GM06990 (cell line): Measurements from ENCODE around the gene PEX6.

Experiments used
- DNase-seq: peaks from one replicate; pipeline ENCODE4 v3.0.0-alpha.2; 2011; ENCODE audit not compliant: insufficient read length; ENCODE audit errors: extremely low read depth
- H3K27me3 ChIP-seq: replicated peaks from 2 replicates; pipeline ENCODE4 v1.6.0; 2011; ENCODE audit warnings: low read length; ENCODE audit not compliant: control insufficient read depth, insufficient read depth
- H3K36me3 ChIP-seq: 2 replicates; pipeline ENCODE4 v1.5.1; 2011; ENCODE audit warnings: low read length; ENCODE audit not compliant: control insufficient read depth, insufficient read depth
- H3K4me3 ChIP-seq: replicated peaks from 2 replicates; pipeline ENCODE4 v1.5.1; 2011; ENCODE audit warnings: low read depth, mild to moderate bottlenecking, control low read depth, low read length
- TF ChIP-seq, protein P1 (sequence below): IDR thresholded peaks from 2 replicates; pipeline ENCODE4 v1.5.1; 2011; ENCODE audit warnings: low read length, control low read depth, mild to moderate bottlenecking, inconsistent platforms; ENCODE audit not compliant: insufficient read depth, poor library complexity, severe bottlenecking

The PEX6 gene

DNA sequence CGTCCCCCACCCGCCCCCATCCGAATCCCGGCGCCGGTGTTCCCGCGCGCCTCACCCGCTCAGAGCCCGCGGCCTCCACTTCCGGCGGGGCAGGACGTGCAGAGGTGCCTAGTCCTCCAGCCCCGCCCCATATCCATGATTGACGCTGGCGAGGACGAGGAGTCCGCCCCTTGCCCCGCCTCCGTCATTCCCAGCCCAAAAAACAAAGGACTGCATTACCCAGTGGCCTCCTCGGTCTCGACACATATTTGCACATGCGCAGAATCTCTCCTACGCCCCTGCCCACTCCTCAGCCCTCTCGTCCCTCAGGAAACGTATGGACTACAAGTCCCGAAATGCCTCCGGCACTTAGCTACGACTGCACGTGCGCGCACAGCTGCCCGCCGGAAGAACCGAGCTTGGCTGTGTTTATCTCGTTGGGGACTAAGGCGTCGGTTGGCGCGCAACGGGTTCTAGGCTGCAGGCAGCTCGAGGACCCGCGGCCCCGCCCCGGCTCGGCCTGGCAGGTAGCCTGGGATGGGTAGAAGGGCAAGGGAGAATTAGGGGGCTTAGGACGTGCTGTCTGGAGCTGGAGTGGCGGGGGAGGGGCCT lies 35.0 kb upstream of the PEX6 start, which contains the start of the genes KLHDC3 and MEA1:
Gene KLHDC3 (plus strand): TSS at position 407 of the 591 bp plus-strand sequence. CDS start 2,944 bp downstream, outside the sequence.
Gene MEA1 (minus strand): TSS at position 104 of the 591 bp plus-strand sequence. CDS start 133 bp downstream, outside the sequence.
- no peaks in the 10 kb centered on the region for H3K27me3 ChIP-seq
- TF ChIP-seq, protein P1, sequence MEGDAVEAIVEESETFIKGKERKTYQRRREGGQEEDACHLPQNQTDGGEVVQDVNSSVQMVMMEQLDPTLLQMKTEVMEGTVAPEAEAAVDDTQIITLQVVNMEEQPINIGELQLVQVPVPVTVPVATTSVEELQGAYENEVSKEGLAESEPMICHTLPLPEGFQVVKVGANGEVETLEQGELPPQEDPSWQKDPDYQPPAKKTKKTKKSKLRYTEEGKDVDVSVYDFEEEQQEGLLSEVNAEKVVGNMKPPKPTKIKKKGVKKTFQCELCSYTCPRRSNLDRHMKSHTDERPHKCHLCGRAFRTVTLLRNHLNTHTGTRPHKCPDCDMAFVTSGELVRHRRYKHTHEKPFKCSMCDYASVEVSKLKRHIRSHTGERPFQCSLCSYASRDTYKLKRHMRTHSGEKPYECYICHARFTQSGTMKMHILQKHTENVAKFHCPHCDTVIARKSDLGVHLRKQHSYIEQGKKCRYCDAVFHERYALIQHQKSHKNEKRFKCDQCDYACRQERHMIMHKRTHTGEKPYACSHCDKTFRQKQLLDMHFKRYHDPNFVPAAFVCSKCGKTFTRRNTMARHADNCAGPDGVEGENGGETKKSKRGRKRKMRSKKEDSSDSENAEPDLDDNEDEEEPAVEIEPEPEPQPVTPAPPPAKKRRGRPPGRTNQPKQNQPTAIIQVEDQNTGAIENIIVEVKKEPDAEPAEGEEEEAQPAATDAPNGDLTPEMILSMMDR: no peak
- H3K4me3 ChIP-seq: peak within 1 kb of the TSS; percentile 67
- peaks cover 26% of the 10 kb centered on the region for H3K36me3 ChIP-seq
- DNase-seq: peak; percentile 98

DNA sequence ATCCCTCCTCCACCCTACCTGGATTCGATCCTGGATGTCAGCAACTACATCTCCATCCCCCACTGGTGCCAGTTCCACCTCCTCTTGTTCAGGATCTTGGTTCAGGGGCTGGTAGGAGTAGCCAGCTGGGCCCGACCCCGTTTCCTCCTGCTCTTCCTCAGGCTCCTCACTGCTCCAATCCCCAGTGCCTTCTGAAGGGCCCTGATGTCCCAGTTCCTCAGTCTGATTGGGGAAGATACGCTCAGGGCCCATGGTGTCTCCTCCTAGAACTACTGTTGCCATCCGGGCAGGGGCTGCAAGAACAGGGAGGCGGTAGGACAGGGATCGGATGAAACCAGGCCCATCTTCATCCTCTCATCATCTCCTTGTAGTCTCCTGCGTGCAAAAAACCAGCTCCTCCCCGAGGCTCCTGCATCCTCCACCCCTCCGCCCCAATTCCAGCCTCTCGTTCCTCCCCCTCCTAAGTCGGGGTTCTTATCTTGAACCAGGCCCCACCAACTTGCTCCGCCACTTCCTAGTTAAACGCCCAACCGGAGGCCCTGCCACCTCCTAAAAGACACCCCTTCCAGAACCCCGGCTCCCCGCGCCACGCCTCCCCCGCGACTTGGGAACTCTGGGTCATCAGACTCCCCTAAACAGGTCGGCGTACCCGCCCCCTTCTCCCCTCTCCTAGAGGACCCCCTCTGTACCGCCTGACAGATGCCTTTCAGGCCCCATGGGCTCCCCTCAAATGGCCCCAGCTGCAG lies 34.3 kb upstream of the PEX6 start:
- Histone ChIP-seq H3K4me3 (peak overlapping the region; percentile 67), H3K27me3 (no peaks in the 10 kb centered on the region), H3K36me3 (peaks cover 24% of the 10 kb centered on the region)
- no peak for DNase-seq
- TF ChIP-seq, protein P1: no peak

DNA sequence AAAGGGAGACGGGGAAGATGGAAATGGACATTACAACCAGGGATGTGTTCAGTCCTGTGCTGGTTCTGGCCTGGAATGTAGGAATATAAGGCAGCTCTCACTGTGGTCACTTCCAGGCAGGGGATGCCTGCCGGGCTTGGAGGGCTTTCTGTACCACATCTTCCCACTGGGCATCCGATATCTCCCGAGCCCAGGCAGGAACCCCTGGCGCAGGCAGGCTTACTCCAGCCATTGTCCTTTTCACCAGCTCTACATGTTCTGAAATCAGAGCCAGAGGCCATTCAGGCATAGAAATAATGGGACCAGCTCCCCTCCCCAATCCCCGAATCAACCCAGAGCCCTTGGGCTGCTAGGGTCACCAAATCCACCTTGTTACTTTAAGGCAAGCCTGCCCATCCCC lies 33.4 kb upstream of the PEX6 start:
- Histone ChIP-seq H3K36me3 (peaks cover 26% of the 10 kb centered on the region), H3K27me3 (no peaks in the 10 kb centered on the region), H3K4me3 (peak overlapping the region; percentile 67)
- no peak for DNase-seq
- TF ChIP-seq, protein P1: no peak

DNA sequence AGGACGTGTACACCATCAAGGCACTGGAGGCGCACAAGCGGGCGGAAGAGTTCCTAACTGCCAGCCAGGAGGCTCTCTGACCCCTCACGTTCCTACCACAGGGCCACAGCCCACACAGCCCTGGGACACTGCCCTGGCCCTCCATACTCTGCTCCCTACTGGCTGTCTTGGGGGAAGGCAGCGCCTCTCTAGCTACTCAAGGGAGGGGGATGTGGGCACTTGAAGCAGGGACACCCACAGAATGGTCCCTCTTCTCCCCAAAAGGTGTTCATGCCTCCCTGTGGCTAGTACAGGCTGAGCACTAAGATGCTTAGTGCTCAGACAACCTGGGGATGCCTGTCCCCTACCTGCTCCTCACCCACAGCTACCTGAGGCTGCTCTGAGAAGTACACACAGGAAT lies 32.2 kb upstream of the PEX6 start:
- no peak for DNase-seq
- TF ChIP-seq, protein P1: no peak
- H3K27me3 ChIP-seq: no peaks in the 10 kb centered on the region
- peaks cover 30% of the 10 kb centered on the region for H3K36me3 ChIP-seq
- no peak overlapping the region for H3K4me3 ChIP-seq

DNA sequence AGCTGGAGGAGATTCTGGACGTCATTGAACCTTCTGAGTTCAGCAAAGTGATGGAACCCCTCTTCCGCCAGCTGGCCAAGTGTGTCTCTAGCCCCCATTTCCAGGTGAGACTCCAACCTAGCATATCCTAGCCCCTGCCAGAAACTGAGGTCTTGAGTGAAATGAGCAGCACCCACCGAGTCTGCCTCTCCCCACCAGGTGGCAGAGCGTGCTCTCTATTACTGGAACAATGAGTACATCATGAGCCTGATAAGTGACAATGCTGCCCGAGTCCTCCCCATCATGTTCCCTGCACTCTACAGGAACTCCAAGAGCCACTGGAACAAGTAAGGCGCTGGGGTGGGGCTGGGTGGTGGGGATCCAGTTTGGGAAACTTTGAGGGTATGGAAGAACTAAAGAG lies 30.1 kb upstream of the PEX6 start:
- DNase-seq: no peak
- H3K4me3 ChIP-seq: no peak overlapping the region
- TF ChIP-seq, protein P1: peak; percentile 62
- H3K27me3 ChIP-seq: no peaks in the 10 kb centered on the region
- peaks cover 30% of the 10 kb centered on the region for H3K36me3 ChIP-seq
